ENCODE measurements around the gene ATOSA.

Gene ATOSA

GRCh38 chr15:52682781-52683180, 3.6 kb upstream of the ATOSA start:
- DNase-seq, result no peak

- no peak for DNase-seq
Observed at GRCh38 chr15:52682200-52682599, 3.0 kb upstream of the ATOSA start.

- no peak for DNase-seq
Observed at GRCh38 chr15:52681441-52681840, 2.3 kb upstream of the ATOSA start.

GRCh38 chr15:52680761-52681160, 1.6 kb upstream of the ATOSA start:
- DNase-seq, result no peak

GRCh38 chr15:52680041-52680391, 828 bp upstream of the ATOSA start:
- no peak for DNase-seq

- DNase-seq, result peak; percentile 39
Observed at GRCh38 chr15:52678468-52679231, 538 bp downstream of the ATOSA start.

DNA sequence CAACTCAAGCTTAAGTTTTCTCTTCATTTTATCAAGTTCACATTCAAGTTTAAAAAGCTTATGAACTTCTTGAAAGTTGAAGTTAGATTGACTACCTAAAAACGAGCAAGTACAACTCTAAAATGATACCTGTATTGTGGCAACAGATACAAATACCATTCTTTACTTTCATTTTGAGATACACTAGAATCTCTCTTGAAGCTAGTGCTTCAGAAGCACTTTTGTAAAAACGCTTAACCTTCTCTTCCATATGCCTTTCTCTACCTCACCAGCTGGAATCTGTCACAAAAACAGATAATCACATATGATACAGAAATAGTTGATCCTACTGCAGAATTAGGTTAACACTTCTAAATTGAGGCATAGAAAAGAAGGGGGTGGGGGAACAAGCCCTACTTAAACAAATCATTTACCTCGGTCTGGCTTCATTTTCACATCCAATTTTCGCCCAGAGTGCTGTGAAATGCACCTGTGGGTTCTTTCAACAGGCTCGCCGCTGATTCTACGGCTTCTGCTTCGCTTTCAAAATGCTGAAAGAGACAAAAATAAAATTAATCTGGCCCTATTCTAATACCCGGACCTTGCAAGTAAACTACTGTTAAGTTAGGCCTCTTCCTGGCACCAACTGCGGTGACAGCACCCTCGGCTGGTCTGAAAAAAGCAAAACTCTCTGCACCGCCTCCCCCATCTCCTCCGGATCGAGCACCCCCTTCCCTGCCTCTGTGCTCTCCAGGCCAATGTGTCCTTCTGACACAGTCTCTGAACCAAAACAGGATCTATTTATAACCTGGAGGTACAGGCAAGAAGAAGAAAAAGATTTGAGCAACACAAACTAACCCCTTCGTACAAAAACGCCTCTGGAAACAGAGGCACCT, 1.4 kb downstream of the ATOSA start:
- peak; percentile 4 for DNase-seq

DNA sequence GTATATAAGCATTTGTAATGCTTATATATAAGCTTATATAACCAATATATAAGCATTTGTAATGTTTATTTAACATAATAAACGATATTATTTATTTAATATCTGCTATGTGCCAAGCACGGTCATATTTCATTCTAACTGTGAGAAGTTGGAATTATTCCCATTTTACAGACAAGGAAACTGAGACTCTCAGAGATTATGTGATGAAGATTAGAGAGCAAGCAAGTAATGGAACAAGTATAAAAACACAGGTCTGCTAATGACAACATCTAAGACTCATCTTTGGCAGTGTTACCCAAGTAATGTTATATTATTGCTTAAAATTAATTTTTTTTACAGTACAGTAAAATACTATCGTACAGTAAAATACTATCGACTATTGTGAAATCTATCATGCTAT, 4.4 kb downstream of the ATOSA start:
- no peak for DNase-seq

DNA sequence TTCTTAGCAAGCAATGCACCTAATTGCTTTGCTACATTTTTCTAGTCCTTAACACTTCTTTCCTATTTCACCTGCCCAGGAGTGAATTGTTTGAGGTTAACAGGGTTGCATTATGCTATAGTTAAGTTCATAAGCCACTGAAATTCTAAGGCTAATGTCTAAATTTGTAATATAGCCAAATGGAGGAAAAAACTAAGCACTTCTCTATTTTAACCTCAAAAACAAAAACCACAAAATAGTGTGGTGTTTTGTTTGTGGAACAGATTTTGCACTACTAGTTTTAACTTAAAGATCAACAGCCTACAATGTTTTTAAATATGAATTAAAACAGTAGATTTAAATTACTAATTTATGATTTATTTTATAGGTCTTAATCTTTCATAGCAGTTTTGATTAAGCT, 5.5 kb downstream of the ATOSA start:
- DNase-seq, result no peak

DNA sequence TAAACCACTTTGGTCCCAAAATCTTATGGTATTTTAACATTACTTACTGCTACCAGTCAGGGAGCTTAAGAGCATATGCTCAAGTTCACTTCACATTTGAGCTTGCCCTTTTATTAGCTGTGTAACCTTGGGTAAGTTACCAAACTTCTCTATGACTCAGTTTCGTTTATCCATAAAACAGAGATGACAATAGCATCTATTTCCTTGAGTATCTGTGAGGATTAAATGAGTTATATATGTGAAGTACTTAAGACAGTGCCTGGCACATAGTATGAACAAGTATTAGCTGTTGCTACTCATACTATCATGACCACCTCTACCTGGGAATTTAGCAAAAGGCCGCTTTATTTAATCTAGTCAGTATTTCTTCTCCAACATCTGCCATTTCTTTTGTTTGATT, 5.9 kb downstream of the ATOSA start:
- no peak for DNase-seq

GRCh38 chr15:52672661-52673060, 6.5 kb downstream of the ATOSA start:
- no peak for DNase-seq

- DNase-seq, result no peak
Observed at GRCh38 chr15:52670087-52670486, 9.1 kb downstream of the ATOSA start.

DNA sequence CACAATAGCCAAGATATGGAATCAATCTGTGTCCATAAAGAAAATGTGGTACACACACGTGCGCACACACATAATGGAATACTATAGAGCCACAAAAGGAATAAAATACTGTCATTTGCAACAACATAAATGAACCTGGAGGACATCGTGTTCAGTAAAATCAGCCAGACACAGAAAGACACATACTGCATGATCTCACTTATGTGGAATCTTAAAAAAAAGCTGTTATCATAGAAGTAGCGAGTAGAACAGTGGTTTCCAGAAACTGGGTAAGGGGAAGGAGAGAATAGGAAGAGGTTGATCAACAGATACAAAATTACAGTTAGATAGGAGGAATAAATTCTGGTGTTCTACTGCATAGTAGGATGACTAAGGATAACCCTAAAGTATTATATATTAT, 11.1 kb downstream of the ATOSA start:
- DNase-seq, result no peak

GRCh38 chr15:52667597-52667996, 11.6 kb downstream of the ATOSA start:
- no peak for DNase-seq

GRCh38 chr15:52663536-52664294, 15.5 kb downstream of the ATOSA start:
- no peak for DNase-seq

DNA sequence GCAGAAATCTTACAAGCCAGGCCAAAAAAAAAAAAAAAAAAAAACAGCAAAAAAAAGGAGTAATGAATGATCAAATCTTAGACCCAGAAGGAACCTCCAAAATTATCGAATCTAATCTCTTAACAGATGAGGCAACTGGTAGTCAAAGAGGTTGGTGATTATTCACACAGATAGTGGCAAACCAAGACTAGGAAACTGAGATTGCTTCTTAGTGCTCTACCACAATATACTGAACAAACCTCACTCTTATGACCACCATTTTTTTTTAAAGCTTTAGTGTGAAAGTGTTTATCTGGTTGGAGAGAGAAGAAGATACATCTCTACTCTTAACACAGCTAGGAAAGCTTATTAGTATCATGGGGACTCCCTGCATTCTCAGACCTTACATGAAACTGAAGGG, 17.3 kb downstream of the ATOSA start:
- no peak for DNase-seq

DNA sequence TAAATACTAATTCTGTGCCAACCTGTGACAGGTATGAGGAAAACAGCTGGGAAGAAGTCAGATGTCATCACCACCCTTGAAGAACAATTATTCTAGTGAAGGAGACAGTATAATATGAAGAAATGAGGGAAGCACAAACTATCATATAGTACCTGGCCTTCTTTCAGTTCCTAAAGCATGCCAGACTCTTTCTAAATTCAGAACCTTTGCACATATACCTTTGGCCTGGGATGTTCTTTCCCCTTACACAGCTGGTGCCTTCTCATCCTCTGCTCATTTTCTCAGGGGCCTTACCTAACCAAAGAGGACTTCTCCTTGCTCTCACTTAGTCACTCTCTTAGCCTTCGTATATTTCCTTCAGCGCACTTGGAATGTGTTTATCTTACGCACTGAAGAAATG, 19.0 kb downstream of the ATOSA start:
- DNase-seq, result no peak

GRCh38 chr15:52658955-52659354, 20.2 kb downstream of the ATOSA start:
- DNase-seq, result no peak

GRCh38 chr15:52657338-52657737, 21.9 kb downstream of the ATOSA start:
- DNase-seq, result no peak

DNA sequence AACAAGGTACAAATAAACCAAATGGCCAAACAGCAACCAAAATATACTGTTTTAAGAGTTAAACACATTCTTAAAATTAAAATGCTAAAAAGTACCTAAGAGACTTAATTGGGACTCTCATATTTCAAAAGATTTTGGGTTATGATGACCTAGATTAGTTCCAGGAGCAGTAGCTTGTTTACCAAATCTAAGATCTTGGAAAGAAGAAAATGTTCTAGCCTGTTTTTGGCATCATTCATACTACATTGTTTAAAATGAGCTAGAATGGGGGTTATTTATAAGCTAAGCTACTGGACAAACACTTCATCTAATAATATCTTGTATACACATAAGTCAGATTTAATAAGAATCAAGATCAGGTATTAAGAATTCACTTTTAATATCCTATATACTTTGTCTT, 22.8 kb downstream of the ATOSA start:
- no peak for DNase-seq

DNA sequence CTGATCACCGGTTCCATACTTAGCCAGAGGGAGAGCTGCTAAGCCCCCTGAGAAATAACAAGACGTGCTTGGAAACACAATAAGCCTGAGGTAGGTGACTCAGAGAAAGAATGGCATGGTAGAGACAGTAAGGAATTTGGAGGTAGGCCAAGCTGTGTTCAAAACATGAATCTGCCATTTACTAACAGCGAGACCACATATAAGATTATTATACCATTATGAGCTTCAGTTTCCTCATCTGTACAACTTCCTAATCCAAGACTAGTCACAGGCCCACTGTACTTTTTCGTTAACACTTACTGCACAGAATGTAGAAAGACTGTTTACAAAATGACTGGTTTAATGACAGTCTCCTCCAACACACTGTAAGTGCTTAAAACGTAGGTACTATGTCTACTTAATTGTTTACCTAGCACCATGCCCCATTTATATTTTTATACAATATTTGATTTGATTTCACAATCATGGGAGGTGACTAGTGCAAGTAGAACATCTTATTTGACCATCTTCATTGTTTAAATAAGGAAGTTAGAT, 25.7 kb downstream of the ATOSA start:
- no peak for DNase-seq

DNA sequence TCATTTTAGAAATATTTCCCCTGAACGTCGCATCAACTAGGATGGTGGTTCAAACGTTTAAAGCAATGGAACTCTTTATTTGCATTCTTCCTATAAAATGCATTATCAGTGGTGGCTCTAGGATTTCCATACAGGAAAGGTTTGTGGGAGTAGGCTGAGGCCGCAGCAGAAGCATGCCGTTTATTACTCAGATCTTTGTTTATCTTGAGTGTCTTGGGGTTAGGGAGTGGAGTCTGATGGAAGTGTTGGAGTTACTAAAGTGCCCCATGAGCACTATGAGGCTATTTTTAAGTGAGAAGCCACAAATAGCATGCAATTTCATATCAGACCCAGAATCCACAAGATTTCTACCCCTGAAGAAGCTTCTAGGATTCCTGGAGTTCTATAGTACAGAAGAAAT, 26.2 kb downstream of the ATOSA start:
- DNase-seq, result no peak

GRCh38 chr15:52652286-52652685, 26.9 kb downstream of the ATOSA start:
- no peak for DNase-seq

Data from NCI-H748 treated with DMSO at 0.1 percent for 48 hours (cell line).